Central memory CD8-positive, alpha-beta T cell (primary cell): Measurements from ENCODE around the gene RGS19.

Experiments used
- ATAC-seq: fragments of 150-1000 bp; cut with Tn5 transposase; replicated peaks from 2 replicates; pipeline ENCODE4 v1.10.0; 2022; ENCODE audit warnings: mild to moderate bottlenecking, moderate FRiP score, moderate number of reproducible peaks; ENCODE audit not compliant: poor library complexity, severe bottlenecking; ENCODE audit errors: extremely low read depth
- DNase-seq, 2 donors: peaks; one replicate each; pipeline ENCODE4 v3.0.0; 2021; ENCODE audit warnings: low spot score in 2 of 2
- H3K27ac Mint-ChIP-seq: one replicate; pipeline ENCODE4 v1.8.0; 2022; ENCODE audit warnings: low read depth, mild to moderate bottlenecking, moderate library complexity, mixed read lengths
- H3K27me3 Mint-ChIP-seq: one replicate; pipeline ENCODE4 v1.8.0; 2022; ENCODE audit warnings: mixed read lengths
- H3K36me3 Mint-ChIP-seq: one replicate; pipeline ENCODE4 v1.8.0; 2022; ENCODE audit warnings: mild to moderate bottlenecking, moderate library complexity, mixed read lengths; ENCODE audit not compliant: insufficient read depth
- H3K4me1 Mint-ChIP-seq: one replicate; pipeline ENCODE4 v1.8.0; 2022; ENCODE audit warnings: mixed read lengths
- H3K4me3 Mint-ChIP-seq: one replicate; pipeline ENCODE4 v1.8.0; 2022; ENCODE audit warnings: mild to moderate bottlenecking, moderate library complexity, mixed read lengths
- H3K9me3 Mint-ChIP-seq: one replicate; pipeline ENCODE4 v1.8.0; 2022; ENCODE audit warnings: mixed read lengths

Gene RGS19

GRCh38 chr20:64050261-64051032, 28.9 kb downstream of the RGS19 start:
- DNase-seq: no peak
- H3K36me3 Mint-ChIP-seq: peaks cover 5% of the 10 kb centered on the region
- H3K4me3 Mint-ChIP-seq: peak overlapping the region; percentile 32
- H3K27me3 Mint-ChIP-seq: peaks cover 34% of the 10 kb centered on the region
- peaks cover 12% of the 10 kb centered on the region for H3K4me1 Mint-ChIP-seq
- ATAC-seq: no peak
- no peaks in the 10 kb centered on the region for H3K9me3 Mint-ChIP-seq
- no peak overlapping the region for H3K27ac Mint-ChIP-seq

GRCh38 chr20:64049878-64050260, 29.4 kb downstream of the RGS19 start:
- Mint-ChIP-seq H3K27me3 (peaks cover 34% of the 10 kb centered on the region), H3K27ac (no peak overlapping the region), H3K36me3 (peaks cover 5% of the 10 kb centered on the region), H3K4me1 (peaks cover 11% of the 10 kb centered on the region), H3K9me3 (no peaks in the 10 kb centered on the region), H3K4me3 (peak overlapping the region; percentile 20)
- ATAC-seq (no peak), DNase-seq (no peak)

DNA sequence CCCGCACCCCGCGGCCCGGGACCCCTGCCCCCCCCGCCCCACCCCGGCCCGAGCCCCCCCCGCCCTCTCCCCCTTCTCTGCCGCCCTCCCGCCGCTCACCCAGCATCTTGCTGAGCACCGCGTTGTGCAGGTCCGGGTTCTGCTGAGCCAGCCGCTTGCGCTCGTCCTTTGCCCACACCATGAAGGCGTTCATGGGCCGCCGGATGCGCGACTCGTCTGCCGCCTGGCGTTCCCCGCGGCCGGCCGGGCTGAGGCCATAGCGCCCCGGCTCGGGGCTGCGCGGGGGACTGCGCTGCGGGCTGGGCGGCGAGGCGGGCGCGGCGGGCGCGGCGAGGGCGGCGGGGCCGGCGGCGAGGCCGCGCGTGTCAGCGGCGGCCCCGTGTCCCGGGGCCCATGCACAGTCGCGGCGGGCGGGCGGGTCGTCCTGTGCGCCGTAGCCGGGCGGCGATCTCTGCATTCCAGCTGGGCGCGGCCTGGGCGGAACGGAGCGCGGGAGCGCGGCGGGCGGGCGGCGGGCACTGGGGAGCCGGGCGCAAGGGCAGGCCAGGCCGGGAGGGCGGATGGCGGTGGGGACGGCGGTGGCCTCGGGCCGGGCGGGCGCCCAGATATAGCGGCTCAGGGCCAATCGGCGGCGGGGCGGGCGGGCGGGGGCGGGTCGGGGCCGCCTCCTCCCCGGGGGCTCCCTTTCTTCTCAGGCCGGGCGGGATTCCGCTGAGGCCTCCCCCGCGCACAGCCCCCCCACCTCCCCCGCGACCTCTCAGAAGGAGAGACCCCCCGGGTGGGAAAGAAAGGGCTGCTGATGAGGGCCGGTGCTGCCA, 30.0 kb downstream of the RGS19 start, which contains the start of gene SOX18:
SOX18 (minus strand) TSS at position 580 of the 818 bp plus-strand sequence; CDS start at position 457, 123 bp downstream.
- Mint-ChIP-seq H3K4me3 (peak within 1 kb of the TSS; percentile 57), H3K27me3 (peaks cover 34% of the 10 kb centered on the region), H3K36me3 (peaks cover 5% of the 10 kb centered on the region), H3K27ac (no peak within 1 kb of the TSS), H3K9me3 (no peaks in the 10 kb centered on the region), H3K4me1 (peaks cover 11% of the 10 kb centered on the region)
- ATAC-seq: peak; percentile 46
- no peak for DNase-seq

- Mint-ChIP-seq H3K27me3 (peaks cover 29% of the 10 kb centered on the region), H3K4me3 (peak overlapping the region; percentile 57), H3K36me3 (peaks cover 6% of the 10 kb centered on the region), H3K9me3 (no peaks in the 10 kb centered on the region), H3K27ac (no peak overlapping the region), H3K4me1 (peaks cover 11% of the 10 kb centered on the region)
- no peak for ATAC-seq
- DNase-seq: no peak
These were observed 30.8 kb downstream of the RGS19 start for GRCh38 chr20:64048402-64049044.

DNA sequence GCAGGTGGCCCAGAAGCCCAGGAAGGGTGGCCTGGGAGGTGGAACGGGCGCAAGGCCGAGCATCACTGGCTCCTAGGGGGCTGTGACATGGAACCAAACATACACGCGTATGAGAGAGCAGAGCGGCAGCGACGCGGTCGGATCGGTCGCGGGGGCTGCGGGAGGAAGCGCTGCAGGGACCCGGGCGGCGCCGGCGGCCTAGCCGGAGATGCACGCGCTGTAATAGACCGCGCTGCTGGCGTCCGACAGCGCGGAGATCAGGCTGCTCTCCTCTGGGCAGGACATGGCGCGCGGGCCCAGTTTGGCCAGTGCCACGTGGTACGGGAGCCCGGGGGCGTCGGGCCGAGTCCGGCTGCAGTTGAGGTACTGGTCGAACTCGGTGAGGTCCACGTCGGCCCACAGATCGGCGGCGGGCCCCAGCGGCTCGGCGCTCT, 31.3 kb downstream of the RGS19 start:
- H3K27ac Mint-ChIP-seq: no peak overlapping the region
- H3K4me1 Mint-ChIP-seq: peaks cover 11% of the 10 kb centered on the region
- H3K36me3 Mint-ChIP-seq: peaks cover 6% of the 10 kb centered on the region
- no peak for DNase-seq
- H3K9me3 Mint-ChIP-seq: no peaks in the 10 kb centered on the region
- H3K27me3 Mint-ChIP-seq: peaks cover 24% of the 10 kb centered on the region
- ATAC-seq: no peak
- no peak overlapping the region for H3K4me3 Mint-ChIP-seq

- DNase-seq (no peak), ATAC-seq (no peak)
- Mint-ChIP-seq H3K4me1 (peaks cover 15% of the 10 kb centered on the region), H3K4me3 (peak overlapping the region; percentile 16), H3K27me3 (peaks cover 20% of the 10 kb centered on the region), H3K36me3 (peaks cover 8% of the 10 kb centered on the region), H3K9me3 (no peaks in the 10 kb centered on the region), H3K27ac (peak overlapping the region; percentile 77)
These were observed 32.3 kb downstream of the RGS19 start for GRCh38 chr20:64047046-64047389.

DNA sequence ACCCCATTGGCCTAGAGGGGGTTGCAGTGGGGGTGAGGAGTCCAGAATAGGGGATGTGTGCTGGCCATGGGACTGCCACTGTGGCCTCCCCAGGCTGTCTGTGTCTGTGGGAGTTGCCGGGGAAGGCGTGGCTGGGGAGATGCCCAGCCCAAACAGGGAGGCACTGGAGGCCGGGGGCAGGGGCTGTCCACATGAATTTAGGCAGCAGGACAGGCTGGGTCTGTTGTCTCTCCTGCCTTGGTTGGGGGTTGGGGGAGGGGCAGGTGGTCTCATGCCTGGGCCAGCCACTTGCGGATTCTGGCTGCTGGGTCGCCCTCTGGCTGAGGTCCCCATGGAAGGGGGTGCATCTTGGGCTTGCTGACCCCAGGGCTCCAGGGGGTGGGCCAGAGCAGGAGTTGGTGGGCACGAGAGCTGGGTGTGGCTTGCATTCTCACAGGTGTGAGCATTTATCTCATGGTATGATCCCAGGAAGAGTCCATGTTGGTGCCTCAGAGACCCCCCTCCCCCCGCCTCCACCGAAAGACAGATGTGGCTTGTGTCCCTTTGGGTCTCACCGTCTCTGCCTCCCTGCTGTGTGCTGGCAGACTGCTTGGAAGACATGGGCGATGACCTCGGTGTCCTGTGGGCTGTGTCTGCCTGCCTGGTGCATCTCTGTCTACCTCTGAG, 33.8 kb downstream of the RGS19 start:
- no peak overlapping the region for H3K27ac Mint-ChIP-seq
- DNase-seq (no peak), ATAC-seq (no peak)
- H3K9me3 Mint-ChIP-seq: no peaks in the 10 kb centered on the region
- H3K4me1 Mint-ChIP-seq: peaks cover 16% of the 10 kb centered on the region
- H3K36me3 Mint-ChIP-seq: peaks cover 11% of the 10 kb centered on the region
- no peak overlapping the region for H3K4me3 Mint-ChIP-seq
- H3K27me3 Mint-ChIP-seq: peaks cover 20% of the 10 kb centered on the region

- H3K27me3 Mint-ChIP-seq: peaks cover 20% of the 10 kb centered on the region
- ATAC-seq: no peak
- DNase-seq: no peak
- H3K36me3 Mint-ChIP-seq: peaks cover 12% of the 10 kb centered on the region
- no peaks in the 10 kb centered on the region for H3K9me3 Mint-ChIP-seq
- no peak overlapping the region for H3K4me3 Mint-ChIP-seq
- H3K4me1 Mint-ChIP-seq: peaks cover 23% of the 10 kb centered on the region
- H3K27ac Mint-ChIP-seq: no peak overlapping the region
These were observed 34.7 kb downstream of the RGS19 start for GRCh38 chr20:64044484-64045247.

DNA sequence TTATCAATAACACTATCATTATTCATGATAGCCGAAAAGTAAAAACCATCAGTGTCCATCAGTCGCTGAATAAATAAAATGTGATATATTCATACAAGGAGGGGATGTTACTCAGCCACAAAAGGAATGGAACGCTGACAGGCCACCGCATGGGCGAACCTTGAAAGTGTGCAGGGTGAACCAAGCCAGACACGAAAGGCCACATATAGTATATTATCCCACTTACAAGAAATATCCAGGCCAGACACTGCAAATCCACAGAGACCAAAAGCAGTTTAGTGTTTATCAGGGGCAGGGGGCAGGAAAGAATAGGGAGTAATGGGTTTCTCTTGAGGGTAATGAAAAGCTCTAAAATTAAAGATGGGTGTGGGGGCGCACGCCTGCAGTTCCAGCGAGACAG, 35.5 kb downstream of the RGS19 start:
- H3K9me3 Mint-ChIP-seq: no peaks in the 10 kb centered on the region
- H3K4me1 Mint-ChIP-seq: peaks cover 27% of the 10 kb centered on the region
- H3K36me3 Mint-ChIP-seq: peaks cover 12% of the 10 kb centered on the region
- ATAC-seq (no peak), DNase-seq (no peak)
- peaks cover 20% of the 10 kb centered on the region for H3K27me3 Mint-ChIP-seq
- peak overlapping the region; percentile 58 for H3K4me3 Mint-ChIP-seq
- H3K27ac Mint-ChIP-seq: peak overlapping the region; percentile 62

GRCh38 chr20:64042054-64042781, 37.1 kb downstream of the RGS19 start:
- H3K4me3 Mint-ChIP-seq: peak overlapping the region; percentile 73
- no peak for ATAC-seq

GRCh38 chr20:64041781-64042053, 37.6 kb downstream of the RGS19 start:
- Mint-ChIP-seq H3K27ac (peak overlapping the region; percentile 19), H3K27me3 (peaks cover 12% of the 10 kb centered on the region), H3K4me3 (peak overlapping the region; percentile 73), H3K36me3 (peaks cover 12% of the 10 kb centered on the region), H3K4me1 (peaks cover 37% of the 10 kb centered on the region), H3K9me3 (no peaks in the 10 kb centered on the region)
- no peak for ATAC-seq
- no peak for DNase-seq

More at GRCh38 chr20:64042054-64042781, 37.1 kb downstream of the RGS19 start:
- peak overlapping the region; percentile 19 for H3K27ac Mint-ChIP-seq
- H3K27me3 Mint-ChIP-seq: peaks cover 17% of the 10 kb centered on the region
- no peaks in the 10 kb centered on the region for H3K9me3 Mint-ChIP-seq
- DNase-seq: no peak
- peaks cover 12% of the 10 kb centered on the region for H3K36me3 Mint-ChIP-seq
- H3K4me1 Mint-ChIP-seq: peaks cover 32% of the 10 kb centered on the region
